Type B pancreatic cell (in vitro differentiated cells): Measurements from ENCODE around the gene NRXN2. TPM values are rescaled to one million over a fixed set of nuclear protein-coding genes. Genes with fewer than 3 reads are reported as not detected.

Experiments
- DNase-seq: peaks from one replicate; pipeline ENCODE4 v3.0.0; 2021; ENCODE audit warnings: mixed read lengths; ENCODE audit not compliant: unreplicated experiment; ENCODE audit errors: extremely low spot score
- H3K27ac Mint-ChIP-seq: 2 replicates; pipeline ENCODE4 v1.8.0; 2021; ENCODE audit warnings: mild to moderate bottlenecking, mixed read lengths
- H3K27me3 Mint-ChIP-seq: 2 replicates; pipeline ENCODE4 v1.8.0; 2021; ENCODE audit warnings: mixed read lengths
- H3K36me3 Mint-ChIP-seq: 2 replicates; pipeline ENCODE4 v1.8.0; 2021; ENCODE audit warnings: mixed read lengths
- H3K4me1 Mint-ChIP-seq: one replicate; pipeline ENCODE4 v1.8.0; 2021; ENCODE audit warnings: mixed read lengths; ENCODE audit not compliant: unreplicated experiment
- H3K4me3 Mint-ChIP-seq: 2 replicates; pipeline ENCODE4 v1.8.0; 2021; ENCODE audit warnings: mild to moderate bottlenecking, mixed read lengths
- H3K9me3 Mint-ChIP-seq: 2 replicates; pipeline ENCODE4 v1.8.0; 2021; ENCODE audit warnings: mixed read lengths
- total RNA-seq: library from RNA; stranded (reverse); gene quantifications from 2 replicates; pipeline ENCODE4 v1.2.1, GENCODE V29; 2021; ENCODE audit warnings: low replicate concordance
- TF ChIP-seq, protein P1 (sequence below): fragments of 200-600 bp; sonication (generic); conservative IDR thresholded peaks from 2 replicates; pipeline ENCODE4 v1.5.0; 2021; ENCODE audit warnings: antibody characterized with exemption, mild to moderate bottlenecking

The NRXN2 gene
- total RNA-seq, 1 donor from 2014 or later: 22.1 TPM

DNA sequence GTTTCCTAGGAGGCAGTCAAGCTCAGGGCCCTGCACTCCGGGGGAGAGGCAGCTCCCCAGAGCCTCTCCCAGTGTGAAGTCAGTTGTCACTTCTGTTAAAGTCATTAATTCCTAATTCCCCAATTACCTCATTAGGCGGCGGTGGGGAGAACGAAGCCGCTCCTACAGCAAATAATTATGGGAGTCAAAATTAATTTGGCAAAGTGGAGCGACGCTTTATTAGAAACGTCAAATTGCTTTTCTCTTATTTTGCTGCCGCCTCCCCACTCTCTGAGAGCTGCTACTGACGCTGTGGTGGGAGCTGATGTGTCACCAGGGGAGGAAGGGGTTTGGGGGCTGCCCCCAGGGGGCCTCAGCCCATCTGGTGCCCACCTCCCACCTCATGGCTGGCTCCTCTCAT lies 90.3 kb downstream of the NRXN2 start:
- no peak overlapping the region for H3K27ac Mint-ChIP-seq
- H3K4me1 Mint-ChIP-seq: peaks cover 8% of the 10 kb centered on the region
- H3K36me3 Mint-ChIP-seq: peaks cover 6% of the 10 kb centered on the region
- H3K27me3 Mint-ChIP-seq: peaks cover 45% of the 10 kb centered on the region
- no peak for DNase-seq
- TF ChIP-seq, protein P1, sequence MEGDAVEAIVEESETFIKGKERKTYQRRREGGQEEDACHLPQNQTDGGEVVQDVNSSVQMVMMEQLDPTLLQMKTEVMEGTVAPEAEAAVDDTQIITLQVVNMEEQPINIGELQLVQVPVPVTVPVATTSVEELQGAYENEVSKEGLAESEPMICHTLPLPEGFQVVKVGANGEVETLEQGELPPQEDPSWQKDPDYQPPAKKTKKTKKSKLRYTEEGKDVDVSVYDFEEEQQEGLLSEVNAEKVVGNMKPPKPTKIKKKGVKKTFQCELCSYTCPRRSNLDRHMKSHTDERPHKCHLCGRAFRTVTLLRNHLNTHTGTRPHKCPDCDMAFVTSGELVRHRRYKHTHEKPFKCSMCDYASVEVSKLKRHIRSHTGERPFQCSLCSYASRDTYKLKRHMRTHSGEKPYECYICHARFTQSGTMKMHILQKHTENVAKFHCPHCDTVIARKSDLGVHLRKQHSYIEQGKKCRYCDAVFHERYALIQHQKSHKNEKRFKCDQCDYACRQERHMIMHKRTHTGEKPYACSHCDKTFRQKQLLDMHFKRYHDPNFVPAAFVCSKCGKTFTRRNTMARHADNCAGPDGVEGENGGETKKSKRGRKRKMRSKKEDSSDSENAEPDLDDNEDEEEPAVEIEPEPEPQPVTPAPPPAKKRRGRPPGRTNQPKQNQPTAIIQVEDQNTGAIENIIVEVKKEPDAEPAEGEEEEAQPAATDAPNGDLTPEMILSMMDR: no peak
- no peaks in the 10 kb centered on the region for H3K9me3 Mint-ChIP-seq
- no peak overlapping the region for H3K4me3 Mint-ChIP-seq

GRCh38 chr11:64632237-64632636 lies 90.8 kb downstream of the NRXN2 start:
- Mint-ChIP-seq H3K9me3 (no peaks in the 10 kb centered on the region), H3K4me1 (peaks cover 9% of the 10 kb centered on the region), H3K36me3 (peaks cover 6% of the 10 kb centered on the region), H3K27me3 (peaks cover 44% of the 10 kb centered on the region), H3K4me3 (no peak overlapping the region), H3K27ac (no peak overlapping the region)
- TF ChIP-seq, protein P1: no peak
- no peak for DNase-seq

DNA sequence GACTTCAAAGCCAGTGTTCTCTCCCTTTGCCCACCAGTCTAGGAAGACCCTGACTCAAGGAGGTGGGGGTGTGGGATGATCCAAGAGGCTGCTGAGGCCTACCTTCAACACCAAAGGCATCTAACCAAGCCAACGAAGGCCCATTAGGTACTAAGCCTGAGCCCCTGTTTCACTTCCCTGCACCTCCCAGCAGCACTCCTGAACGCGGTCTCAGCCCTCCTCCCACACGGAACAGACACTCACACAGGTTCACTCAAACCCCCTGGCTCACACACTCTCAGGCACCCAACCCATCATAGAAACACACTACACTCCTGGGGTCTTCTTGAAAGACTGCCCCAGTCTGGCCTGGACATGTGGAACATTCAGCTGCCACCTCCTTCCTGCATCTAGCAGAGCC lies 91.3 kb downstream of the NRXN2 start:
- TF ChIP-seq, protein P1: no peak

DNA sequence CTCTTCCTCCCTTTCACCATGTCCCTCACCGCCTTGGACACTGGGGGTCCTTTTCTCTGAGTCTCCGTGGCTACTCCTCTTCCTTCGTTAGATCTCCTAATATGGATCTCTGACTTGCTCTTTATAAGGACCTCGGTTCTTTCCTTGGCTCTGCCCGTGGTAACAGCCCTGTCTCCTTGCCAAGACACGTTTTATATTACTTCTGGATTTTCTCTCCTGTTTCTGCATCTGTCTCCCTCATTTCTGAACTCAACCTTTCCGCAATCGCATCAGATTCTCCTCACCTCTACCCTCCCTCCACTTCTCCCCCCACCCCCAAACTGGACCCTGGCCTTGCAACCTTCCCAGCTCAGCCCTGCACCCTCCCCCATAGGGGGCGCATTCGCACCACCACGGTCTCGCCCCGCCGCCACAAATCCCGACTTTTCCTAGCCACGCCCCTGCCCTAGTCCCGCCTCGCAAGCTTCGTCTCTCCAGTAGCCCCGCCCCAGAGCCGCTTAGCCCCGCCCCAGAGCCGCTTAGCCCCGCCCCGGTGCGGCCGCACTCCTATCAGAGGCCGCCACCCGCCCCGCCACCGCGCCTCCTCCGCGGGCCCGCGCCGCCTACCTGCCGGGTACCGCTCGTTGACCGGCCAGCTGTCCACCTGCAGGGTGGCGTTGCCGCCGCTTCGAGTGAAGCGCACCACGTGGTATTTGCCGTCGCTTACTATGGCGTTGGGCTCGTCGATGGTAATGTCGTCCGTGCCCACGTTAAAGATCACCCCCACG lies 93.0 kb downstream of the NRXN2 start:
- peaks cover 32% of the 10 kb centered on the region for H3K27me3 Mint-ChIP-seq
- no peak for DNase-seq
- no peak overlapping the region for H3K4me3 Mint-ChIP-seq
- peaks cover 6% of the 10 kb centered on the region for H3K36me3 Mint-ChIP-seq
- peaks cover 7% of the 10 kb centered on the region for H3K4me1 Mint-ChIP-seq
- no peaks in the 10 kb centered on the region for H3K9me3 Mint-ChIP-seq
- H3K27ac Mint-ChIP-seq: no peak overlapping the region
- TF ChIP-seq, protein P1: no peak

More for the DNA sequence above, 91.3 kb downstream of the NRXN2 start:
- Mint-ChIP-seq H3K4me3 (no peak overlapping the region), H3K9me3 (no peaks in the 10 kb centered on the region), H3K27me3 (peaks cover 43% of the 10 kb centered on the region), H3K4me1 (peaks cover 11% of the 10 kb centered on the region), H3K36me3 (peaks cover 6% of the 10 kb centered on the region), H3K27ac (peak overlapping the region; percentile 42)
- DNase-seq: no peak

DNA sequence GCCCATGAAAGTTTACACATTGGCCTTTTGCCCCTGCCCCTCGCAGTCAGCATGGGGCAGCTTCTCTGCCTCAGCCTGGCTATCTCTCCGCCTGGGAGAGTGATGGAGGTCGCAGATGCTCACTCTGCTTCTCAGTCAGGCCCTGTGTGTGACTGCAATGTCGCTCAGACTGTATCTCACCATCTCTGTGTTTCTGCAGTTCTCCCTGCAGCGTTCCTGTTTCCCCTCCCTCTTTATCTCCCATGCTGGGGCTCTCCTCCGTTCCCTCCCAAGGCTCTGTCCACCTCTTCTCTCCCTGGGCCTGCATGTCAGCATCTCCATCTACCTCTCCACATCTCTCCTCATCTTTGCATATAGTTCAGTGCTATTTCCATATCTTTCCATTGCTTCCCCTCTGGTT lies 93.9 kb downstream of the NRXN2 start:
- no peak for DNase-seq
- TF ChIP-seq, protein P1: no peak
- H3K4me1 Mint-ChIP-seq: peaks cover 7% of the 10 kb centered on the region
- H3K27ac Mint-ChIP-seq: no peak overlapping the region
- H3K36me3 Mint-ChIP-seq: peaks cover 6% of the 10 kb centered on the region
- no peaks in the 10 kb centered on the region for H3K9me3 Mint-ChIP-seq
- H3K4me3 Mint-ChIP-seq: no peak overlapping the region
- H3K27me3 Mint-ChIP-seq: peaks cover 26% of the 10 kb centered on the region
